Astrocyte of the spinal cord (primary cell): ENCODE results near the gene MRPS18C.

Experiments
- DNase-seq: peaks from one replicate; pipeline ENCODE4 v3.0.0; 2011; ENCODE audit warnings: low read depth, low spot score
- H3K4me3 ChIP-seq: 2 replicates; pipeline ENCODE4 v1.5.1; 2011; ENCODE audit warnings: low read depth, mild to moderate bottlenecking, low read length, moderate library complexity
- CTCF ChIP-seq: IDR thresholded peaks from 2 replicates; pipeline ENCODE4 v1.5.1; 2012; ENCODE audit warnings: low read depth, mild to moderate bottlenecking, low read length, inconsistent platforms
- in situ Hi-C: cut with HindIII; loops from 2 replicates; pipeline ENCODE4 v1.10.0; 2017; ENCODE audit warnings: low sequenced_read_pairs

MRPS18C gene

GRCh38 chr4:83436680-83437079, 19.2 kb upstream of the MRPS18C start:
- no peak overlapping the region for H3K4me3 ChIP-seq
- no peak for DNase-seq
- TF ChIP-seq CTCF = no peak
- in situ Hi-C loops = no loop called here

GRCh38 chr4:83438719-83439118, 17.1 kb upstream of the MRPS18C start:
- in situ Hi-C loops = no loop called here
- no peak for TF ChIP-seq CTCF
- no peak for DNase-seq
- H3K4me3 ChIP-seq = no peak overlapping the region

GRCh38 chr4:83440148-83440814, 15.6 kb upstream of the MRPS18C start:
- no peak for TF ChIP-seq CTCF
- in situ Hi-C loops = no loop called here
- no peak for DNase-seq
- H3K4me3 ChIP-seq = no peak overlapping the region

GRCh38 chr4:83440899-83441298, 15.0 kb upstream of the MRPS18C start:
- TF ChIP-seq CTCF = no peak
- no peak for DNase-seq
- no peak overlapping the region for H3K4me3 ChIP-seq
- in situ Hi-C loops = no loop called here

GRCh38 chr4:83449009-83449408, 6.8 kb upstream of the MRPS18C start:
- TF ChIP-seq CTCF = no peak
- no peak overlapping the region for H3K4me3 ChIP-seq
- in situ Hi-C loops = no loop called here
- DNase-seq = no peak

GRCh38 chr4:83454686-83455085, 1.2 kb upstream of the MRPS18C start:
- in situ Hi-C loops = no loop called here
- H3K4me3 ChIP-seq = peak overlapping the region; percentile 93
- DNase-seq = peak; percentile 32
- no peak for TF ChIP-seq CTCF

GRCh38 chr4:83456184-83456501, 285 bp downstream of the MRPS18C start:
- in situ Hi-C loops = no loop called here
- TF ChIP-seq CTCF = no peak
- DNase-seq = no peak
- H3K4me3 ChIP-seq = peak overlapping the region; percentile 93
